SK-N-SH (cell line): Measurements from ENCODE around the gene SDK1.
A peak's percentile ranks its signal among the peaks of the same experiment; 100 is the strongest.

Experiments
- CTCF ChIP-seq: fragments of 200-600 bp; sonication (generic); IDR thresholded peaks from 2 replicates; pipeline ENCODE4 v1.6.1; 2017; ENCODE audit warnings: antibody characterized with exemption, mild to moderate bottlenecking, moderate library complexity
- EP300 ChIP-seq, 2 experiments: IDR thresholded peaks; 2 replicates each; pipeline versions ENCODE4 v1.4.0 to v1.6.1; 2012; ENCODE audit warnings: borderline replicate concordance in 1 of 2, low read depth in 1 of 2, low read length in 1 of 2
- MAX ChIP-seq: IDR thresholded peaks from 2 replicates; pipeline ENCODE4 v1.4.0; 2012; ENCODE audit warnings: low read depth
- POLR2AphosphoS5 ChIP-seq: IDR thresholded peaks from 2 replicates; pipeline ENCODE4 v1.6.1; 2012; ENCODE audit warnings: low read depth, low read length
- RAD21 ChIP-seq: IDR thresholded peaks from 2 replicates; pipeline ENCODE4 v1.6.1; 2012; ENCODE audit warnings: mild to moderate bottlenecking, low read length
- TAF1 ChIP-seq: IDR thresholded peaks from 2 replicates; pipeline ENCODE4 v1.6.1; 2012; ENCODE audit warnings: low read depth, mild to moderate bottlenecking, low read length, moderate library complexity, borderline replicate concordance
- TF ChIP-seq, protein P1 (sequence below): IDR thresholded peaks from 2 replicates; pipeline ENCODE4 v1.6.1; 2012; ENCODE audit warnings: mild to moderate bottlenecking, low read depth, low read length, moderate library complexity

GRCh38 chr7:4006687-4007086 lies 705.6 kb downstream of the SDK1 start:
- no peak for TF ChIP-seq POLR2AphosphoS5
- no peak for TF ChIP-seq CTCF
- peak; percentile 36 for TF ChIP-seq RAD21
- TF ChIP-seq EP300 (IDR thresholded peaks at IDR 0.05; ENCODE audit: borderline replicate concordance in 1 of 2, low read depth in 1 of 2, low read length in 1 of 2): peak in 1 of 2 experiments; percentile 86; a peak in 2 of 4 replicates
- no peak for TF ChIP-seq MAX
- no peak for TF ChIP-seq TAF1
- TF ChIP-seq, protein P1, sequence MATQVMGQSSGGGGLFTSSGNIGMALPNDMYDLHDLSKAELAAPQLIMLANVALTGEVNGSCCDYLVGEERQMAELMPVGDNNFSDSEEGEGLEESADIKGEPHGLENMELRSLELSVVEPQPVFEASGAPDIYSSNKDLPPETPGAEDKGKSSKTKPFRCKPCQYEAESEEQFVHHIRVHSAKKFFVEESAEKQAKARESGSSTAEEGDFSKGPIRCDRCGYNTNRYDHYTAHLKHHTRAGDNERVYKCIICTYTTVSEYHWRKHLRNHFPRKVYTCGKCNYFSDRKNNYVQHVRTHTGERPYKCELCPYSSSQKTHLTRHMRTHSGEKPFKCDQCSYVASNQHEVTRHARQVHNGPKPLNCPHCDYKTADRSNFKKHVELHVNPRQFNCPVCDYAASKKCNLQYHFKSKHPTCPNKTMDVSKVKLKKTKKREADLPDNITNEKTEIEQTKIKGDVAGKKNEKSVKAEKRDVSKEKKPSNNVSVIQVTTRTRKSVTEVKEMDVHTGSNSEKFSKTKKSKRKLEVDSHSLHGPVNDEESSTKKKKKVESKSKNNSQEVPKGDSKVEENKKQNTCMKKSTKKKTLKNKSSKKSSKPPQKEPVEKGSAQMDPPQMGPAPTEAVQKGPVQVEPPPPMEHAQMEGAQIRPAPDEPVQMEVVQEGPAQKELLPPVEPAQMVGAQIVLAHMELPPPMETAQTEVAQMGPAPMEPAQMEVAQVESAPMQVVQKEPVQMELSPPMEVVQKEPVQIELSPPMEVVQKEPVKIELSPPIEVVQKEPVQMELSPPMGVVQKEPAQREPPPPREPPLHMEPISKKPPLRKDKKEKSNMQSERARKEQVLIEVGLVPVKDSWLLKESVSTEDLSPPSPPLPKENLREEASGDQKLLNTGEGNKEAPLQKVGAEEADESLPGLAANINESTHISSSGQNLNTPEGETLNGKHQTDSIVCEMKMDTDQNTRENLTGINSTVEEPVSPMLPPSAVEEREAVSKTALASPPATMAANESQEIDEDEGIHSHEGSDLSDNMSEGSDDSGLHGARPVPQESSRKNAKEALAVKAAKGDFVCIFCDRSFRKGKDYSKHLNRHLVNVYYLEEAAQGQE: no peak
